Activated CD4-positive, alpha-beta memory T cell treated with anti-CD3 and anti-CD28 coated beads for 36 hours (primary cell): ENCODE measurements around the gene PPP2R5D. TPM values are rescaled to one million over a fixed set of nuclear protein-coding genes. Genes with fewer than 3 reads are reported as not detected.

Experiments used
- CTCF ChIA-PET: fragments of 350-600 bp; sonication (Branson Sonifier 250); formaldehyde crosslinking; loops from one replicate; lab custom pipeline; 2021; ENCODE audit warnings: antibody characterized with exemption, inconsistent platforms; lab: Charles Lee
- POLR2A ChIA-PET: fragments of 350-600 bp; sonication (Branson Sonifier 250); formaldehyde crosslinking; loops from one replicate; lab custom pipeline; 2021; ENCODE audit warnings: antibody characterized with exemption; lab: Charles Lee
- DNase-seq: peaks from one replicate; pipeline ENCODE4 v3.0.0-alpha.2; 2020
- H3K27ac Mint-ChIP-seq: one replicate; pipeline ENCODE4 v1.8.0; 2021; ENCODE audit warnings: mixed read lengths
- H3K27me3 Mint-ChIP-seq: one replicate; pipeline ENCODE4 v1.8.0; 2021; ENCODE audit warnings: mixed read lengths
- H3K36me3 Mint-ChIP-seq: one replicate; pipeline ENCODE4 v1.8.0; 2021; ENCODE audit warnings: mixed read lengths
- H3K4me1 Mint-ChIP-seq: one replicate; pipeline ENCODE4 v1.8.0; 2021; ENCODE audit warnings: low read depth, mixed read lengths
- H3K4me3 Mint-ChIP-seq: one replicate; pipeline ENCODE4 v1.8.0; 2021; ENCODE audit warnings: mild to moderate bottlenecking, mixed read lengths
- H3K9me3 Mint-ChIP-seq: one replicate; pipeline ENCODE4 v1.8.0; 2021; ENCODE audit warnings: mixed read lengths
- intact Hi-C: fragments of 100-400 bp; cut with micrococcal nuclease; formaldehyde crosslinking; loops from one replicate; pipeline ENCODE4 v1.15.1; 2023
- total RNA-seq, 2 experiments: library from RNA; stranded (reverse); gene quantifications; one replicate each; pipeline ENCODE4 v1.2.3, GENCODE V29; 2021

The PPP2R5D gene
- total RNA-seq, 2 experiments from 2014 or later = 59.1 to 60.2 TPM

GRCh38 chr6:43001843-43002242, 17.5 kb downstream of the PPP2R5D start:
- no peak for DNase-seq
- Mint-ChIP-seq H3K9me3 (no peaks in the 10 kb centered on the region), H3K4me1 (peaks cover 3% of the 10 kb centered on the region), H3K27me3 (no peaks in the 10 kb centered on the region), H3K4me3 (no peak overlapping the region), H3K27ac (no peak overlapping the region), H3K36me3 (peaks cover 7% of the 10 kb centered on the region)
- ChIA-PET CTCF (interaction anchor here (0.6 to 0.7 kb wide), 2 partner anchors 454 to 1018 kb away, joined by 3 read pairs; no protein-coding TSS in a partner anchor), POLR2A (interaction anchor here (0.6 kb wide), 1 partner anchor 330 kb away, joined by 3 read pairs; no protein-coding TSS in a partner anchor)
- intact Hi-C loops = no loop called here

GRCh38 chr6:43005844-43006243, 21.5 kb downstream of the PPP2R5D start:
- ChIA-PET CTCF (no interaction called here), POLR2A (interaction anchor here (0.5 to 1.5 kb wide), 3 partner anchors 9 to 160 kb away, joined by 3 to 4 read pairs (median 4); partner anchors contain the start of gene PPP2R5D)
- peaks cover 3% of the 10 kb centered on the region for H3K4me1 Mint-ChIP-seq
- no peaks in the 10 kb centered on the region for H3K9me3 Mint-ChIP-seq
- no peak overlapping the region for H3K4me3 Mint-ChIP-seq
- no peak for DNase-seq
- no peaks in the 10 kb centered on the region for H3K27me3 Mint-ChIP-seq
- H3K27ac Mint-ChIP-seq = no peak overlapping the region
- intact Hi-C loops = no loop called here
- peaks cover 24% of the 10 kb centered on the region for H3K36me3 Mint-ChIP-seq

GRCh38 chr6:43006251-43006650, 21.9 kb downstream of the PPP2R5D start:
- DNase-seq = no peak
- Mint-ChIP-seq H3K27me3 (no peaks in the 10 kb centered on the region), H3K36me3 (peaks cover 27% of the 10 kb centered on the region), H3K27ac (no peak overlapping the region), H3K4me1 (peaks cover 3% of the 10 kb centered on the region), H3K4me3 (no peak overlapping the region), H3K9me3 (no peaks in the 10 kb centered on the region)
- CTCF ChIA-PET = no interaction called here
- intact Hi-C loops = no loop called here
- POLR2A ChIA-PET = interaction anchor here (0.5 to 1.5 kb wide), 3 partner anchors 10 to 159 kb away, joined by 3 to 4 read pairs (median 4); partner anchors contain the start of gene PPP2R5D

GRCh38 chr6:43007126-43007525, 22.8 kb downstream of the PPP2R5D start:
- no peak overlapping the region for H3K4me3 Mint-ChIP-seq
- H3K36me3 Mint-ChIP-seq = peaks cover 34% of the 10 kb centered on the region
- POLR2A ChIA-PET = no interaction called here
- no peaks in the 10 kb centered on the region for H3K27me3 Mint-ChIP-seq
- no peaks in the 10 kb centered on the region for H3K9me3 Mint-ChIP-seq
- no peak overlapping the region for H3K27ac Mint-ChIP-seq
- CTCF ChIA-PET = interaction anchor here (0.6 kb wide), 1 partner anchor 151 kb away, joined by 3 read pairs; no protein-coding TSS in a partner anchor
- H3K4me1 Mint-ChIP-seq = peaks cover 12% of the 10 kb centered on the region
- intact Hi-C loops = no loop called here
- DNase-seq = no peak

- POLR2A ChIA-PET = no interaction called here
- Mint-ChIP-seq H3K36me3 (peaks cover 46% of the 10 kb centered on the region), H3K27me3 (no peaks in the 10 kb centered on the region), H3K9me3 (no peaks in the 10 kb centered on the region), H3K4me1 (peaks cover 26% of the 10 kb centered on the region), H3K27ac (no peak overlapping the region), H3K4me3 (no peak overlapping the region)
- CTCF ChIA-PET = interaction anchor here (0.6 to 5.4 kb wide), 4 partner anchors 10 to 214 kb away, joined by 3 to 28 read pairs (median 4); partner anchors contain the start of genes KLC4 and MRPL2
- intact Hi-C loops = no loop called here
- peak; percentile 46 for DNase-seq
Measured at GRCh38 chr6:43009124-43009523, 24.8 kb downstream of the PPP2R5D start.

GRCh38 chr6:43011207-43011606, 26.8 kb downstream of the PPP2R5D start:
- ChIA-PET CTCF (interaction anchor here (1.8 to 5.4 kb wide), 2 partner anchors 32 to 132 kb away, joined by 5 to 28 read pairs; partner anchors contain the start of gene PEX6), POLR2A (interaction anchor here (1.0 to 1.9 kb wide), 5 partner anchors 13 to 82 kb away, joined by 3 to 8 read pairs (median 4); partner anchors contain the start of genes CNPY3, CUL7, MRPL2 and PEX6)
- H3K9me3 Mint-ChIP-seq = no peaks in the 10 kb centered on the region
- DNase-seq = no peak
- H3K27ac Mint-ChIP-seq = peak overlapping the region; percentile 87
- intact Hi-C loops = loop anchor here (5.0 kb wide), 2 partner anchors 109 to 416 kb away; partner anchors contain the start of gene ABCC10
- H3K27me3 Mint-ChIP-seq = no peaks in the 10 kb centered on the region
- peak overlapping the region; percentile 5 for H3K4me3 Mint-ChIP-seq
- H3K4me1 Mint-ChIP-seq = peaks cover 36% of the 10 kb centered on the region
- peaks cover 41% of the 10 kb centered on the region for H3K36me3 Mint-ChIP-seq

- Mint-ChIP-seq H3K4me3 (peak overlapping the region; percentile 94), H3K4me1 (peaks cover 46% of the 10 kb centered on the region), H3K27ac (peak overlapping the region; percentile 87), H3K36me3 (peaks cover 43% of the 10 kb centered on the region), H3K27me3 (no peaks in the 10 kb centered on the region), H3K9me3 (no peaks in the 10 kb centered on the region)
- ChIA-PET CTCF (interaction anchor here (5.4 kb wide), 1 partner anchor 131 kb away, joined by 28 read pairs; no protein-coding TSS in a partner anchor), POLR2A (interaction anchor here (0.8 to 2.6 kb wide), 5 partner anchors 9 to 32 kb away, joined by 3 to 15 read pairs (median 4); partner anchors contain the start of gene PPP2R5D)
- DNase-seq = no peak
- intact Hi-C loops = loop anchor here (5.0 kb wide), 2 partner anchors 110 to 415 kb away; partner anchors contain the start of gene ABCC10
Measured at GRCh38 chr6:43012364-43012763, 28.0 kb downstream of the PPP2R5D start.

- Mint-ChIP-seq H3K36me3 (peaks cover 46% of the 10 kb centered on the region), H3K4me3 (peak overlapping the region; percentile 94), H3K27me3 (no peaks in the 10 kb centered on the region), H3K27ac (peak overlapping the region; percentile 87), H3K4me1 (peaks cover 55% of the 10 kb centered on the region), H3K9me3 (no peaks in the 10 kb centered on the region)
- ChIA-PET POLR2A (interaction anchor here (0.8 to 3.2 kb wide), 12 partner anchors 9 to 84 kb away, joined by 3 to 15 read pairs (median 5); partner anchors contain the start of genes CNPY3, CUL7, KLC4 and MRPL2), CTCF (interaction anchor here (0.5 to 5.4 kb wide), 3 partner anchors 33 to 131 kb away, joined by 3 to 28 read pairs (median 7); no protein-coding TSS in a partner anchor)
- DNase-seq = no peak
- intact Hi-C loops = loop anchor here (5.0 kb wide), 2 partner anchors 111 to 414 kb away; partner anchors contain the start of gene ABCC10
Measured at GRCh38 chr6:43013097-43013842, 28.9 kb downstream of the PPP2R5D start.

GRCh38 chr6:43013843-43014433, 29.6 kb downstream of the PPP2R5D start, which contains the start of the genes KLHDC3 and MEA1:
TSS of gene KLHDC3 (plus strand) at chr6:43014249. CDS start at chr6:43017193, 2,944 bp downstream.
TSS of gene MEA1 (minus strand) at chr6:43013946. CDS start at chr6:43013813, 133 bp downstream.
- intact Hi-C loops = loop anchor here (1.0 to 5.0 kb wide), 9 partner anchors 8 to 413 kb away; partner anchors contain the start of genes ABCC10, CNPY3, CUL7 and KLC4
- peak within 1 kb of the TSS; percentile 94 for H3K4me3 Mint-ChIP-seq
- H3K27ac Mint-ChIP-seq = peak within 1 kb of the TSS; percentile 87
- no peaks in the 10 kb centered on the region for H3K27me3 Mint-ChIP-seq
- peaks cover 55% of the 10 kb centered on the region for H3K4me1 Mint-ChIP-seq
- H3K9me3 Mint-ChIP-seq = no peaks in the 10 kb centered on the region
- ChIA-PET CTCF (interaction anchor here (0.5 to 1.2 kb wide), 3 partner anchors 34 to 130 kb away, joined by 3 to 7 read pairs (median 4); no protein-coding TSS in a partner anchor), POLR2A (interaction anchor here (0.5 to 3.2 kb wide), 12 partner anchors 8 to 136 kb away, joined by 3 to 15 read pairs (median 5); partner anchors contain the start of genes CNPY3, CUL7, KLC4 and MRPL2)
- peaks cover 40% of the 10 kb centered on the region for H3K36me3 Mint-ChIP-seq
- DNase-seq = peak; percentile 100

GRCh38 chr6:43014434-43014909, 30.1 kb downstream of the PPP2R5D start:
- ChIA-PET CTCF (interaction anchor here (1.2 kb wide), 2 partner anchors 113 to 129 kb away, joined by 4 to 7 read pairs; no protein-coding TSS in a partner anchor), POLR2A (interaction anchor here (0.5 to 3.2 kb wide), 10 partner anchors 9 to 135 kb away, joined by 3 to 15 read pairs (median 7); partner anchors contain the start of genes CNPY3, CUL7, KLC4 and MRPL2)
- Mint-ChIP-seq H3K27me3 (no peaks in the 10 kb centered on the region), H3K27ac (peak overlapping the region; percentile 87), H3K4me1 (peaks cover 55% of the 10 kb centered on the region), H3K36me3 (peaks cover 38% of the 10 kb centered on the region), H3K9me3 (no peaks in the 10 kb centered on the region), H3K4me3 (peak overlapping the region; percentile 94)
- no peak for DNase-seq
- intact Hi-C loops = loop anchor here (1.0 to 5.0 kb wide), 9 partner anchors 8 to 413 kb away; partner anchors contain the start of genes ABCC10, CNPY3, CUL7 and KLC4
